CD4-positive, alpha-beta T cell treated with Interleukin-17A for 1 hour (primary cell): Measurements from ENCODE around the gene PPP1CA.

ENCODE experiments used
- DNase-seq: peaks from one replicate; pipeline ENCODE4 v3.0.0-alpha.2; 2020

Gene PPP1CA

GRCh38 chr11:67349036-67349435 lies 52.6 kb downstream of the PPP1CA start:
- no peak for DNase-seq
